Prostate gland (tissue), 2 donors: Measurements from ENCODE around the gene ARHGAP45. TPM values are rescaled to one million over a fixed set of nuclear protein-coding genes. Genes with fewer than 3 reads are reported as not detected.

ENCODE experiments used
- DNase-seq: peaks from one replicate; pipeline ENCODE4 v3.0.0-alpha.2; 2019; ENCODE audit warnings: low spot score
- H3K27ac ChIP-seq, 2 donors: fragments of 200-600 bp; sonication (generic); 2 replicates each; pipeline ENCODE4 v1.5.1; 2017 to 2019
- H3K27me3 ChIP-seq: fragments of 200-600 bp; sonication (generic); replicated peaks from 2 replicates; pipeline ENCODE4 v1.5.1; 2019; ENCODE audit not compliant: insufficient read depth
- H3K36me3 ChIP-seq, 2 donors: fragments of 200-600 bp; sonication (generic); 1 replicate in 1 of 2; 2 replicates in 1 of 2; pipeline versions ENCODE4 v1.5.1 to v1.8.1; 2017 to 2019
- H3K4me1 ChIP-seq: fragments of 200-600 bp; sonication (generic); replicated peaks from 2 replicates; pipeline ENCODE4 v1.5.1; 2019
- H3K4me3 ChIP-seq, 2 donors: fragments of 200-600 bp; sonication (generic); 2 replicates each; pipeline ENCODE4 v1.5.1; 2017 to 2019
- H3K9me3 ChIP-seq: fragments of 200-600 bp; sonication (generic); 2 replicates; pipeline ENCODE4 v1.5.1; 2017
- CTCF ChIP-seq, 4 experiments: fragments of 200-600 bp in 2 of 4; fragments of 450-650 bp in 2 of 4; sonication (generic) in 2 of 4; IDR thresholded peaks; 1 replicate in 3 of 4; 2 replicates in 1 of 4; pipeline ENCODE4 v1.5.1; 2016 to 2019; ENCODE audit warnings: antibody characterized with exemption in 4 of 4, mild to moderate bottlenecking in 2 of 4, moderate library complexity in 2 of 4
- POLR2A ChIP-seq: fragments of 450-650 bp; IDR thresholded peaks from one replicate; pipeline ENCODE4 v1.6.1; 2016; ENCODE audit warnings: antibody characterized with exemption, mild to moderate bottlenecking
- POLR2AphosphoS5 ChIP-seq: sonication (generic); formaldehyde crosslinking; IDR thresholded peaks from one replicate; pipeline ENCODE4 v1.6.1; 2017; ENCODE audit warnings: antibody characterized with exemption
- WGBS: methylation state at CpG from one replicate; pipeline ENCODE4 v1.1.5; 2018; 5-methylcytosine and 5-hydroxymethylcytosine counted together
- intact Hi-C: fragments of 100-400 bp; cut with DNase I; formaldehyde crosslinking; loops from one replicate; pipeline ENCODE4 v1.14.2; 2022
- total RNA-seq, 2 donors: library from RNA; depleted of rRNA; stranded (reverse); fragments of >200 nt; gene quantifications; one replicate each; pipeline ENCODE4 v1.1.0, GENCODE V29; 2016

ARHGAP45 gene
- 10 to 100 TPM in 1 of 2 donors, 1 to 10 TPM in 1; 8.9 to 26.2 TPM for total RNA-seq

GRCh38 chr19:1066748-1067340, at the start of gene ARHGAP45:
Gene ARHGAP45, plus strand, starts transcription at chr19:1067167. Its CDS starts 239 bp downstream, at chr19:1067406.
- TF ChIP-seq CTCF (IDR thresholded peaks at IDR 0.05) (no peak), POLR2AphosphoS5 (no peak), POLR2A (no peak)
- no peaks in the 10 kb centered on the region for H3K36me3 ChIP-seq
- H3K9me3 ChIP-seq = no peaks in the 10 kb centered on the region
- H3K4me3 ChIP-seq = peak within 1 kb of the TSS; percentile 21 to 31
- 4% methylated on average over 33 of the region's 61 CpGs for whole genome bisulfite sequencing
- intact Hi-C loops = no loop called here
- no peak for DNase-seq
- no peak within 1 kb of the TSS for H3K27ac ChIP-seq
- H3K4me1 ChIP-seq = peaks cover 6% of the 10 kb centered on the region
- peaks cover 18% of the 10 kb centered on the region for H3K27me3 ChIP-seq

DNA sequence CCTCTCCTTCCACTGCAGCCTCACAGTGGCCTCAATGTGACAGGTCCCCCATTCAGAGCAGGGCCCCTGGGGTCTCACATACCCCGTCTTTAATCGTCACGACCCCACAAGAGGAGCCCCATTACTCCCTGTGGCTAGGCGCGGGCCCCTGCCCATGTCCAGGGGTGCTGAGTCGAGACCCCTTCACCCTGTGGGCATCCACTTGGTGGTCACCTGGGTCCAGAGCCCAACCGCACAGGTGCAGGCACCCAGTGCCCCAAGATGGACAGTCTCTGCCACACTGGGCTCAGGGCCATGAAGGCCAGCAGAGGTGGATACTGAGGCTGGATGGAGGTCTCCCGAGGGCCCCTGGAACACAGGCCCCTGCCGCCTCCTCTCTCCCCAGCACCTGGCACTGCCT, 49.1 kb upstream of the ARHGAP45 start:
- 92% methylated on average over 8 of the region's 9 CpGs for WGBS
- H3K27ac ChIP-seq = no peak overlapping the region
- no peak for TF ChIP-seq POLR2AphosphoS5
- TF ChIP-seq CTCF (IDR thresholded peaks at IDR 0.05) = no peak
- no peak for TF ChIP-seq POLR2A
- intact Hi-C loops = no loop called here
- no peaks in the 10 kb centered on the region for H3K9me3 ChIP-seq
- H3K4me3 ChIP-seq = no peak overlapping the region
- peaks cover 40% of the 10 kb centered on the region for H3K4me1 ChIP-seq
- DNase-seq = no peak
- H3K36me3 ChIP-seq = peaks cover 0 to 1% of the 10 kb centered on the region in 2 donors
- no peaks in the 10 kb centered on the region for H3K27me3 ChIP-seq

DNA sequence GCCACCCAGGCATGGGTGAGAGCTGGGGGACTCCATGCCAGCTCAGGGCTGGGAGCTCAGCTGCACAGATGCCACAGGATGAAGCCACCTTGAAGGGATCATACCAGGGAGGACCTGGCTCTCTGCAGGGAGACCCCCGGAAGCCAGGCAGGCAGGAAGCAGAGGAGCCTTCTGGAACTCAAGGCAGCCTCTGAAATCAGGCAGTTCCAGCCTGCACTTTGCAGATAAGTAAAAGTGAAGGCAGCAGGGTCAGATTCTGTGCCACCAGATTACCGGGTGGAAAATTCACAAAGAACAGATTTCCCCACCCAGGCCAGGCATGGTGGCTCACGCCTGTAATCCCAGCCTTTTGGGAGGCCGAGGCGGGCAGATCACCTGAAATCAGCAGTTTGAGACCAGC, 48.6 kb upstream of the ARHGAP45 start:
- Histone ChIP-seq H3K27ac (no peak overlapping the region), H3K4me3 (no peak overlapping the region), H3K9me3 (no peaks in the 10 kb centered on the region), H3K36me3 (no peaks in the 10 kb centered on the region), H3K4me1 (peaks cover 40% of the 10 kb centered on the region), H3K27me3 (no peaks in the 10 kb centered on the region)
- DNase-seq = no peak
- 83% methylated on average over 5 of the region's 5 CpGs for WGBS
- intact Hi-C loops = no loop called here
- TF ChIP-seq POLR2A (no peak), POLR2AphosphoS5 (no peak), CTCF (IDR thresholded peaks at IDR 0.05) (no peak)

GRCh38 chr19:1018932-1019615, 47.9 kb upstream of the ARHGAP45 start:
- H3K4me1 ChIP-seq = peaks cover 40% of the 10 kb centered on the region
- H3K36me3 ChIP-seq = no peaks in the 10 kb centered on the region
- H3K27ac ChIP-seq = no peak overlapping the region
- TF ChIP-seq CTCF (IDR thresholded peaks at IDR 0.05) = no peak
- no peak for TF ChIP-seq POLR2AphosphoS5
- TF ChIP-seq POLR2A = no peak
- H3K4me3 ChIP-seq = peak overlapping the region; percentile 79 to 86
- H3K27me3 ChIP-seq = no peaks in the 10 kb centered on the region
- no peak for DNase-seq
- WGBS = 38% methylated on average over 16 of the region's 17 CpGs
- intact Hi-C loops = no loop called here
- H3K9me3 ChIP-seq = no peaks in the 10 kb centered on the region

DNA sequence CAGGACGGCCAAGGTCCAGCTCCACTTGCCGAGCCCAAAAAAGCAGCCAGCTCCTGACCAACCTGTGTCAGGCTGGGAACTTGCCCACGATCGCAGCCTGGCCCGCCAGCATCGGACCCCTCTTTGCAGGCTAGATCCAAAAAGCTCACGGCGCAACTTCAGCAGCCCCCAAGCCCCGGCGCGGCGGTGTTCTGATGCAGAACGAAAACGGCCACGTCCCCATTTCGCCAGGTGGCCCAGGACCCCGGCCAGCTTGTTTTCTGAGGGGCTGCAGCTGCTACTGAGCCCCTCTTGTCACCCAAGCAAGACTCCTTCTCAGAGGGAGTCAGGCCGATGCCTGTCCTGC, 47.4 kb upstream of the ARHGAP45 start:
- no peak for DNase-seq
- Histone ChIP-seq H3K27me3 (no peaks in the 10 kb centered on the region), H3K4me1 (peaks cover 40% of the 10 kb centered on the region), H3K4me3 (peak overlapping the region; percentile 79 to 86), H3K36me3 (no peaks in the 10 kb centered on the region), H3K9me3 (no peaks in the 10 kb centered on the region), H3K27ac (peak overlapping the region in 1 of 2 donors; percentile 91)
- 62% methylated on average over 18 of the region's 18 CpGs for WGBS
- intact Hi-C loops = no loop called here
- no peak for TF ChIP-seq POLR2A
- TF ChIP-seq CTCF (IDR thresholded peaks at IDR 0.05) = no peak
- no peak for TF ChIP-seq POLR2AphosphoS5
